ENCODE results near the gene HOXA10.

GRCh38 chr7:27146491-27147198 is 27.5 kb downstream of the HOXA10 start:
- TF ChIP-seq CTCF (IDR thresholded peaks at IDR 0.05 in 2 of 3, conservative IDR thresholded peaks at IDR 0.05 in 1 of 3; ENCODE audit: borderline replicate concordance in 1 of 3, insufficient read depth in 1 of 3, low read depth in 2 of 3, low read length in 2 of 3) (no peak), ZNF274 (IDR thresholded peaks at IDR 0.05; ENCODE audit: low read depth, low read length) (no peak)
